Activated CD4-positive, CD25-positive, alpha-beta regulatory T cell (primary cell): ENCODE data around the gene ACD.

Experiments
- DNase-seq, 4 experiments: peaks; one replicate each; lab custom pipeline; 2025; lab: John Stamatoyannopoulos, UW

The ACD gene

GRCh38 chr16:67675999-67676398 is 15.9 kb upstream of the ACD start:
- DNase-seq: no peak

DNA sequence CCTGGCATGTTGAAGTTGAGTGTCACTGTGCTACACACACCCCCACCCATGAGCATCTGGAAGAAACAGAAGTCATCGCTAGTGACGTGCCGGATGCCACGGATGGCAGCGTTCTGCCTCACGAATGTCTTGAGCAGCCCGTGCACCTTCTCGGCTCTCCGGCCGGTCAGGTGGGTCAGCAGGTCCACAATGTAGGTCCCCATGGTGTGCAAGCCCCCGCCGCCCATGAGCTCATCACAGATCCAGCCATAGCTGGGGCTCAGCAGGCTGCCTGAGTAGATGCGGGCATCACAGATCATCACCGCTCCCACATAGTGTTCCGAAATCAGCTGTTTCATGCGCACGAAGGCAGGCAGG is 15.5 kb upstream of the ACD start:
- DNase-seq: no peak

GRCh38 chr16:67674851-67675578 is 15.0 kb upstream of the ACD start:
- no peak for DNase-seq

DNA sequence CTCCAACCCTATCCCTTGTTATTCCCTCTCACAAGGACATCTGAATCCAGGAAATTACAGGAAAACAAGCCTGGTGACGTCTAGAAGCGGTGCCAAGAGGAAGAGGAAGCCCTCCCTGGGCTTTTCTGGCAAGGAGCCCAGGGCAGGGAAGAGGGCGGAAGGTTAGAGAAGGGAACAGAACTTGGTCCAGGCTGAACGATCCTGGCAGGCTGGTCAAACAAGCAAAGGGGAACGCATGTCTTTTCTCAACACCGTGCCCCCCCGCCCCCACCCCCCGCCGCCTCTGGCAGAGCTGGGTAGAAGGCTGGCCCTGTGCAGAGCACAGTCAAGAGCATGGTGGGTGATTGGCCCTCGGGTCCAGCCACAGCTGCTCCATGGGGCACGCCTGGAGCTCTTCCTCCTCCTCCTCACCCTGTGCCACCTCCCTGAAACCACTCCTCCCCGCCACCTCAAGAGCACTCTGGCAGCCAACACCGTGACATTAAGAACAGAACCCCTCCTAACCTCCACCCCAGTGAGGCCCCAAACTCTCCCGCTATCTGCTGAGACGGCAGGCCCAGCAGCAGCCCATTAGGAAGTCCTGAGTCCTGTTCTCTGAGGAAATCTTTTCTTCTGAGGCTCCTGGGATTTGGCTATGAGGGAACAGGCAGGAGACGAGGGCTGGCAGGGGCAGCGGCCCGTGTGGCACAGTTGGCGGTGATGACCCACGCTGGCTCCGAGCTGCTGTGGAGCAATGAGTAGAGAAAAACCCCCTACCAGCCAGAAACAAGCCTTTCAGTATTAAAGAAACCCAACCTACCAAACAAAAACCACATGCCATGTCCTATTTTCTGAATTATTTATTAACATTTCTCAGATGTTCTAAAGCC is 13.9 kb upstream of the ACD start:
- no peak for DNase-seq

GRCh38 chr16:67672739-67673662 is 12.9 kb upstream of the ACD start:
- peak in 2 of 4 experiments; percentile 21 to 24 for DNase-seq

DNA sequence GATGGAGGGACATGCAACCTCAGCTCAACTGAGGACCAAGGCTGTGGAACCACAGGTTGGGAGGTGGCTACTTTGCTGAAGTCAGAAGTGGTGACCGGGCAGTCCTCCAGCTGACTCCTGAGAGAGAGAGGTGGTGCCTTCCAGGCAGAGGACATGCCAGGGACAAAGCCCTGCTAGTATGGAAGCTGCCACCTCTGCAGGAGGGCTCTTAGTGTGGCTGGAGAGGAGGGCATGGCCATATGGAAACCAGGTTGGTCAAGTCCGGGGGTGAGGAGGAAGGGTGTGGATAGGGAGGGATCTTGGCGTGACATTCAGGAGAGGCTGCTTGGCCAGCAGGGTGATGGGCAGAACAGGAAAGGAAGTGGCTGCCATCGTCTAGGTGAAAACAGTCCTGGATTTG is 12.2 kb upstream of the ACD start:
- DNase-seq: no peak

- no peak for DNase-seq
Observed at GRCh38 chr16:67669499-67670101, 9.5 kb upstream of the ACD start.

DNA sequence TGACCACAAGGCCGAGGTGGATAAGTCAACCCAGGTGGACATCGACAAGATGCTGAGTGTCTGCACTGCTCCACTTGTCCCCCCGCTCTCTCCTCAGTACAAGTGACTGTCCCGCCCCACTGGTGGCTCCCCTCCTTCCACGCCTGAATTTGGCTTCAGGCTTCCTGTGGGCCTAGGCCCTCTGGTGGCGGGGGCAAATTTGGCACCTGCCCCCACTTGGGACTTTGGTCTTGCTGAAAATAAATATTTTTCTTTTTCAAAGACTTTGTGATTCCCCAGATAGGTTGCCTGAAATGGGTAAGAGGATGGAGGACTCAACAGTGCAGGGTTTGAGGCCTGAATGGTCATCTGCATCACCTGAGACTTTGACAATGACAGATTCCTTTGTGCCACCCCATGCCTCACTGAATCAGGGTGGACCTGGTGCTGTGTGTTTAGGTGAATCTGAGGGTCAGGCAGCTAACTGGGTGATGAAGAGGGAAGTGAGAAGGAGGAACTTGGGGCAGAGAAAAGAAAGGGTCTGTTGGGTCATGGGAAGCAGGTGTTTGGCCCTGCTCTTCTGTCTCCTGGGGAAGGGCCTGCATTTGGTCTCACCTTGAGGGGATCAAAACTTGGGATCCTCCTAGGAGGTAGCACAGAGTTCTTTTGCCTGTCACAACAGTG is 8.6 kb upstream of the ACD start:
- DNase-seq: no peak

- DNase-seq: peak; percentile 51 to 69 (median 65)
Observed at GRCh38 chr16:67667817-67668494, 7.9 kb upstream of the ACD start.

GRCh38 chr16:67667453-67667816 is 7.4 kb upstream of the ACD start:
- no peak for DNase-seq

DNA sequence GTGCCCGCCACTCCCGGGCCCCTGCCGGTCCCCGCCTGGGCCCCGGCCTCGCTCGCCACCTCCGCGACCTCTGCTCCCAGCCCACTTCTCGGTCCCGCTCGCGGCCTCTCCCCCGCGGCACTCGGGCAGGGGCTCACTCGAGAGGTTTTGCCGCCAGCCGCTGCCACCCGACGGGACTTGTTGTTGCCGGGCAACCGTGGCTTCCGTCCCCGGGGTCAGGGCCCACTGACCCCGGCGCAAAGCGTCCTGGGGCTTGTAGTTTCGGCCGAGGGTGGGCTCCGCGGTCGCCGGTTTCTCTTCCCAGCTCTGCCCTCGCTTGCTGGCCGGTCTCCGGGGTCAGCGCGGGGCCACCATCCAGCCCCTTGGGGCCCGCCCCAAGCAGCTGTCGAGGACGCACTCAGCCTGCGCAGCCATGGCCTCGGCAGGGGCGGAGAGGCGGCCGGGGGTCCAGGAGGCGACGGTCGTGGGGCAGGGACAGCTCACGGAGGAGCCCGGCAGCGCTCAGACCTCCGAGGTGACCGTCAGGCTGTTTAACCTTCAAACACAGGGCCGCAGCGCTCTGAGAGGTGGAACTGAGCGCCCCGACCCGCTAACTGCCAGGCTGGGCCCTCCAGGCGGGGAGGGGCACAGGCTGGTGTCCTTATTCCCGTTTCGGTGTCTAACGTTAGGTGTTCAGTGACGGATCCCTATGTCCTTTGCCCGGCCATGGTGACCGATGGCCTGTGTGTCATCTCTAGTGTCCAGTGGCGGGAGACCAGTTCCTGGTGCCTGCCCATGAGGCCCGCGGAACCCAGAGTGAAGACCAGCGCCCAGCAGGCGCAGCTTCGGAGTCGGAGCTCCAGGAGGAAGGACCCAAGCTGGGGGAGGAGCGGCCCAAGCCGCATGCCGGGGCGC is 6.7 kb upstream of the ACD start, which contains the start of the genes C16orf86 and ENKD1:
Gene C16orf86 (plus strand): TSS at position 256 of the 894 bp plus-strand sequence. CDS start 157 bp downstream, at position 413.
Gene ENKD1 (minus strand): TSS at position 192 of the 894 bp plus-strand sequence. CDS start 308 bp downstream, outside the sequence.
- DNase-seq: peak; percentile 53 to 76 (median 66)

DNA sequence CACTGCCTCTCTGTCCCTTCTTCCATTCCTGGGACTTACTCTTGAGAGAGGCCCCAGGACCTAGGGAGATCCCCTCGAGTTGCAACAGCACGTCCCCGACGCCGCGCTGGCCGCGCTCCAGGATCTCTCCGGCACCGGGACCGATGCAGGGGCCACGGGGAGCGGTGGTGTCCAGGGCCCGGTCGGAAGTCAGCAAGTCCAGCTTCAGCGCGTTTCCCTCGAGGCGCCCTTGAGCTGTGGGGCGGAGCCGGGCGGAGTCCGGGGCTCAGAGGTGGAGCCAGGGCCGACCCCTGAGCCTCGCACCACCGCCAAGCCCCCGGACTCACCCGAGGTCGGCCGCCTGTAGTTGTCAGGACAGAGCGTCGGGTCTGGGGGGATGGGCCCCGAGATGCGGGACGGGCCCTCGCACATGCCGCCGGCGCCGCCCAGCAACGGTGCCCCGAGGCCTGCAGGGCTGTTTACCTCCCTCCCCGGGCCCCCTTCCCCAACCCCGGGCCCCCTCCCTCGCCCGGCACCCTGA is 6.0 kb upstream of the ACD start:
- no peak for DNase-seq

DNA sequence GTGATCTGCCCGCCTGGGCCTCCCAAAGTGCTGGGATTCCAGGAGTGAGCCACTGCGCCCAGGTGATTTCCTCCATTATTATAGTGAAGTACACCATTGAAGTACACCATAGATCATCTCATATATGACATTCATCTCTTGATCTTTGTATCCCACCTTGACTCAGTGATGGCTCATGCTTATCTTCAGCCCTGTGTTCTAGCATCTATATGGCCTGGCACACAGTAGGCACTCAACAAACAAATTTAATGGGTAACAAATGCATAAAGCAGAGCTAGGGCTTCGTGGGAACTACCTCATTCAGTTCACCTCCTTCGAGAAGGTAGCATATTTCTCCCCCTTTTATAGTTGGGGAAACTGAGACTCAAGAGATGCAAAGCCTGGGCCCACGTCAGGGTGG is 5.5 kb upstream of the ACD start:
- no peak for DNase-seq

DNA sequence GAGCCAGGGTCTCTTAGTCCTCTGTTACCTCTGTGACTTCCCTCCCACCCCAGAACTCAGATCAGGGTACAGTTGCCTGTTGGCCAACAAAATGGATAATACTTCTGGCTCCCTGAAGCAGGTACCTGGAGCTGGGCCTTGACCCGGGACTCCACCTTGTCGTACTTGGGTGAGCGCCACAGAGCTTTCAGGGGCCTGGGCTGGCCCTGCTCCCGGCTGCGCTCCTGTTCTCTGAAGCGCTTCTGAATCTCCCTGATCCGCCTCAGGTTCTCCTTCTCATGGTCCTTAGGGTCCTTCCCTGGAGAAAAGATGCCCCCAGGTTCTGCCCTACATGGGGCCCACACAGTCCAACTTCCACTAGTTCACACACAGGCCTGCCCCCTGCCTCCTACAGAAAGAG is 4.8 kb upstream of the ACD start:
- DNase-seq: no peak

GRCh38 chr16:67664258-67664657 is 4.2 kb upstream of the ACD start:
- no peak for DNase-seq

GRCh38 chr16:67663877-67664222 is 3.8 kb upstream of the ACD start:
- no peak for DNase-seq

DNA sequence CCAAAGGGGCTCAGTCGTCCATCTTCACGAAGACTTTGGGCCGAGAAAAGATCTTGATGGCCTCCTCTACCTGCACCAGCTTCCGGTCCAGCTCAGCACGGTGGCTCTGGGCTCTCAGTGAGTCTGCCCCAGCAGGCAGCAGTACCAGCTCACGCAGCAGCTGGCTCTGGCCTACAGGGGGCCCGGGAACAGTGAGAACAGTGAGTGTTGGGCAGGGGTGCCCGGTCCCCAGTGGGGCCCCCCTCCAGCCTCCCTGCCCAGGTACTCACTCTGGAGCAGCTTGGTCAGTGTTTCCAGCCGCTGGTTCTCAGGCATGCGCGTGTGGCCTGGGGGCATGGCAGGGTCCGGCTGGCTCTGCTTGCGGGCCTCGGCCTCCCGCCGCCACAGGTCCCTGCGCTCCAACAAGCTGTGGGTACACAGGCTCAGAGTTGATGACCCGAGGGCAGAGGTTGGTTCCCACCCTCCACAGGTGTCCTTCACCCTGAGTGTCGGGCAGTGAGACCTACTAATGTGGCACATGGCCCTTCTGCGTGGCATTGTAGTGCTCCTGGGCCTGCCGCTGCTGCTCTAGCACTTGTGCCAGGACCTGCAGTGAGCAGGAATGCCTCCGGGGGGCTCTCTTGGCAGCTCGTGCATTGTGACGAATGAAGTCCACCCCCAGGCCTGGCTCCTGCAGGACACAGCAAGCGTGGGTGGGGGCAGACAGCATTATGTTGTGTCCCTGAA is 3.3 kb upstream of the ACD start:
- DNase-seq: no peak

- DNase-seq: no peak
Observed at GRCh38 chr16:67662653-67663010, 2.6 kb upstream of the ACD start.
